Tibial nerve (tissue), 4 donors: ENCODE results near the gene PCDH9. TPM values are rescaled to one million over a fixed set of nuclear protein-coding genes. Genes with fewer than 3 reads are reported as not detected.

Experiments
- DNase-seq, 2 donors: peaks; one replicate each; pipeline ENCODE4 v3.0.0-alpha.2; 2019; ENCODE audit warnings: low spot score in 2 of 2
- H3K27ac ChIP-seq, 4 donors: fragments of 200-600 bp; sonication (generic) in 3 of 4; one replicate each; pipeline ENCODE4 v1.5.1; 2017 to 2019; ENCODE audit warnings: mild to moderate bottlenecking in 1 of 4
- H3K27me3 ChIP-seq, 2 donors: fragments of 200-600 bp; sonication (generic) in 1 of 2; one replicate each; pipeline versions ENCODE4 v1.5.1 to v1.6.0; 2017 to 2019
- H3K36me3 ChIP-seq, 3 donors: fragments of 200-600 bp; sonication (generic); one replicate each; pipeline ENCODE4 v1.5.1; 2018 to 2019
- H3K4me1 ChIP-seq, 4 donors: fragments of 200-600 bp; sonication (generic) in 3 of 4; one replicate each; pipeline ENCODE4 v1.5.1; 2017 to 2019
- H3K4me3 ChIP-seq, 4 donors: fragments of 200-600 bp; sonication (generic) in 3 of 4; one replicate each; pipeline ENCODE4 v1.5.1; 2017 to 2019; ENCODE audit warnings: mild to moderate bottlenecking in 1 of 4, moderate library complexity in 1 of 4
- H3K9me3 ChIP-seq, 4 donors: fragments of 200-600 bp; sonication (generic) in 3 of 4; one replicate each; pipeline ENCODE4 v1.5.1; 2017 to 2019
- EP300 ChIP-seq, 2 donors: sonication (generic); formaldehyde crosslinking; IDR thresholded peaks; one replicate each; pipeline ENCODE4 v1.6.1; 2017; ENCODE audit warnings: antibody characterized with exemption in 2 of 2, mild to moderate bottlenecking in 1 of 2
- POLR2A ChIP-seq, 2 donors: fragments of 450-650 bp; IDR thresholded peaks; one replicate each; pipeline ENCODE4 v1.6.1; 2017; ENCODE audit warnings: antibody characterized with exemption in 2 of 2, mild to moderate bottlenecking in 2 of 2, moderate library complexity in 2 of 2
- WGBS, 2 donors: methylation state at CpG; one replicate each; pipeline ENCODE4 v1.1.5; 2018; 5-methylcytosine and 5-hydroxymethylcytosine counted together
- total RNA-seq, 4 donors: library from RNA; depleted of rRNA; stranded (reverse); fragments of >200 nt; gene quantifications; one replicate each; pipeline ENCODE4 v1.1.0, GENCODE V29; 2016
- TF ChIP-seq, protein P1 (sequence below), 5 experiments: fragments of 200-600 bp in 3 of 5; fragments of 450-650 bp in 2 of 5; sonication (generic) in 3 of 5; IDR thresholded peaks; one replicate each; pipeline ENCODE4 v1.5.1; 2016 to 2019; ENCODE audit warnings: antibody characterized with exemption in 5 of 5, mild to moderate bottlenecking in 3 of 5, moderate library complexity in 2 of 5

Gene PCDH9
- total RNA-seq, 4 donors from 2014 or later: 11.8 to 28.6 (median 14.4) TPM

DNA sequence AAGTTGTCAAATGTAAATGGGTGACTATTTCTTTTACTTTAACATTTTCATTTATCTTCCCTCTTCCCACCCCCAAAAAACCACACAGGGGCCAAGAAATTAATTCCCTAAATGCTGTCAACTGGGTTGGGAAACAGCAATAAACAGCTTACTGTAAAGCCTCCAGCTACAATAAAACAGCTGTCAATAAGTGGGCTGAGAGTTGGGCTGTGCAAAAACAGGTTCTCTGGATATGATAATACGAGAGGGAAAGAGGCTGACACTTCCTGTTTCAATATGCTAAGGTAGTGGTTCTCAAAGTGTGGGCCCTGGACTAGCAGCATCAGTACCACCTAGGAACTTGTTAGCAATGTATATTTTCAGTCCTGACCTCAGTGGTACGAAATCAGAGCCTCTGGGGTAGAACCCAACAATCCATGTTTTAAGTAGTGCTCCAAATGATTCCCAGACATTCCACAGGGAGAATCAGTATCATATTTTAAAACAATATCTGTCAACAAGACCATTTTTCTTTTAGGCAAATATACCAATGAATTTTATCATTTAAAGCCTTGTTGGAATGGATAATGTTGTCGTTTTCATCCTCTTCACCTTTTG, 8.4 kb downstream of the PCDH9 start:
- Histone ChIP-seq H3K4me3 (no peak overlapping the region), H3K36me3 (no peaks in the 10 kb centered on the region), H3K27ac (peak overlapping the region in 1 of 4 donors; percentile 13), H3K4me1 (peaks cover 0 to 17% (median 0%) of the 10 kb centered on the region in 4 donors), H3K27me3 (no peaks in the 10 kb centered on the region), H3K9me3 (no peaks in the 10 kb centered on the region)
- 48 to 49% methylated on average over 3 of the region's 3 CpGs for WGBS, 2 donors
- TF ChIP-seq, protein P1, sequence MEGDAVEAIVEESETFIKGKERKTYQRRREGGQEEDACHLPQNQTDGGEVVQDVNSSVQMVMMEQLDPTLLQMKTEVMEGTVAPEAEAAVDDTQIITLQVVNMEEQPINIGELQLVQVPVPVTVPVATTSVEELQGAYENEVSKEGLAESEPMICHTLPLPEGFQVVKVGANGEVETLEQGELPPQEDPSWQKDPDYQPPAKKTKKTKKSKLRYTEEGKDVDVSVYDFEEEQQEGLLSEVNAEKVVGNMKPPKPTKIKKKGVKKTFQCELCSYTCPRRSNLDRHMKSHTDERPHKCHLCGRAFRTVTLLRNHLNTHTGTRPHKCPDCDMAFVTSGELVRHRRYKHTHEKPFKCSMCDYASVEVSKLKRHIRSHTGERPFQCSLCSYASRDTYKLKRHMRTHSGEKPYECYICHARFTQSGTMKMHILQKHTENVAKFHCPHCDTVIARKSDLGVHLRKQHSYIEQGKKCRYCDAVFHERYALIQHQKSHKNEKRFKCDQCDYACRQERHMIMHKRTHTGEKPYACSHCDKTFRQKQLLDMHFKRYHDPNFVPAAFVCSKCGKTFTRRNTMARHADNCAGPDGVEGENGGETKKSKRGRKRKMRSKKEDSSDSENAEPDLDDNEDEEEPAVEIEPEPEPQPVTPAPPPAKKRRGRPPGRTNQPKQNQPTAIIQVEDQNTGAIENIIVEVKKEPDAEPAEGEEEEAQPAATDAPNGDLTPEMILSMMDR (IDR thresholded peaks at IDR 0.05): no peak
- no peak for DNase-seq

DNA sequence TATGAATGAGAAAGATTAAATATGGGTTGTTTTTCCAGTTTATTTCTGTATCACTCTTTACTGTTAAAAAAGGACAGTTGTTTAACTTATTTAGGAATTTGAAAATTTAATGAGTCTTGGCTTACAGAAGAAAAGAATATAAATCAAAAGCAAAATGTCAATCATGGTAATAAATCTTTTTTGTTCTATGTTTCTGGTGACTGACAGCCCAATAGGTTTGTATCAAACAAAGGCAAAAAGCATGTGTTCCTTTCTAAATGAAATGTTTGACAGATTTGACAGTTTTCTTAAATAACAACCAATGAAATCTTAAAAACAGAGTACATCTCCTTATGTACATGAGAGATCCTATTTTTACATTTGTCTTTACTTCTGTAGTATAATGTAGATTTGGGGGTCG, 11.0 kb downstream of the PCDH9 start:
- WGBS, 2 donors: 95 to 97% methylated on average over 1 of the region's 1 CpG
- Histone ChIP-seq H3K27me3 (no peaks in the 10 kb centered on the region), H3K27ac (no peak overlapping the region), H3K4me3 (no peak overlapping the region), H3K4me1 (peaks cover 0 to 3% (median 0%) of the 10 kb centered on the region in 4 donors), H3K36me3 (no peaks in the 10 kb centered on the region), H3K9me3 (no peaks in the 10 kb centered on the region)
- TF ChIP-seq POLR2A (IDR thresholded peaks at IDR 0.05) (no peak), EP300 (IDR thresholded peaks at IDR 0.05) (no peak)
- TF ChIP-seq, protein P1 (IDR thresholded peaks at IDR 0.05): no peak
- no peak for DNase-seq

DNA sequence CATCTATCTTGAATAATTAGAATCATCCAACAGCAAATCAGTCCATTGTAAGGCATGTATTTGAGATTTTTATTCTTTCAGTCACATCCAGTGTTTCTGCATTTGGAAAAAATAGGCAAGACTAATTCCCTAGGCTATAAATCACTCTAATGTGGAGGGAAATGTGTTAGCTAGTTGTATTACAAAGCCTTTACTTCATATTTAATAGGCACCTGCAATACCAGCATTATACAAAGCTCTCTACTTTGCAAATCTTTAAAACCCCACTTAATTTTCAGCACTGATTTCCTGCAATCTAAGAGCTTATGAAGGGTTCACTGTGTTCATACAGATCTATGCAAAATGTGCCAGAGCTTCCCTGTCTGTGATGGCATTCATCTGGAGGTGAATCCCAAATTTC, 12.3 kb downstream of the PCDH9 start:
- Histone ChIP-seq H3K4me3 (no peak overlapping the region), H3K9me3 (no peaks in the 10 kb centered on the region), H3K27me3 (no peaks in the 10 kb centered on the region), H3K36me3 (no peaks in the 10 kb centered on the region), H3K27ac (no peak overlapping the region), H3K4me1 (peaks cover 0 to 3% (median 0%) of the 10 kb centered on the region in 4 donors)
- DNase-seq: no peak
- TF ChIP-seq EP300 (IDR thresholded peaks at IDR 0.05): no peak
- TF ChIP-seq POLR2A (IDR thresholded peaks at IDR 0.05): no peak
- TF ChIP-seq, protein P1 (IDR thresholded peaks at IDR 0.05): no peak

DNA sequence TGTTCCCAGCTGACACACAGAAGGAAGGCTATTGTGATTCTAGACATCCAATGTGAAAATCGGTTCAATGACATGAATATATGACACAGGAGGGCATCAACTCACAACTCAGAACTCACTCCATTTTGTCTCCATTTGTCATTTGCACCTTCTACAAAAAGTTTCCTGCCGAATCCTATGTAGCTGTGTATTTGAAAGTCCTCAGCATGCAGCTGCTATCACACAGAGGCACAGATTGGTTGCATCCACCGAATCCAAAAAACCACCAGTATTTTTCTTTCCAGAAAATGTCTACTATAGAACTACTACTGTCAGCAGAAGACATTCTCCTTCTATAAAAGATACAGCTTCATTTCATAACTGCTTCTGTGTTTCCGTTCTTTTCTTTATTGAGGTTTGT, 13.3 kb downstream of the PCDH9 start:
- Histone ChIP-seq H3K9me3 (no peaks in the 10 kb centered on the region), H3K36me3 (no peaks in the 10 kb centered on the region), H3K27ac (no peak overlapping the region), H3K4me1 (peaks cover 0 to 3% (median 0%) of the 10 kb centered on the region in 4 donors), H3K4me3 (no peak overlapping the region), H3K27me3 (no peaks in the 10 kb centered on the region)
- no peak for DNase-seq
- WGBS, 2 donors: 68 to 70% methylated on average over 4 of the region's 4 CpGs
- TF ChIP-seq, protein P1 (IDR thresholded peaks at IDR 0.05): no peak
- TF ChIP-seq POLR2A (IDR thresholded peaks at IDR 0.05) (no peak), EP300 (IDR thresholded peaks at IDR 0.05) (no peak)

DNA sequence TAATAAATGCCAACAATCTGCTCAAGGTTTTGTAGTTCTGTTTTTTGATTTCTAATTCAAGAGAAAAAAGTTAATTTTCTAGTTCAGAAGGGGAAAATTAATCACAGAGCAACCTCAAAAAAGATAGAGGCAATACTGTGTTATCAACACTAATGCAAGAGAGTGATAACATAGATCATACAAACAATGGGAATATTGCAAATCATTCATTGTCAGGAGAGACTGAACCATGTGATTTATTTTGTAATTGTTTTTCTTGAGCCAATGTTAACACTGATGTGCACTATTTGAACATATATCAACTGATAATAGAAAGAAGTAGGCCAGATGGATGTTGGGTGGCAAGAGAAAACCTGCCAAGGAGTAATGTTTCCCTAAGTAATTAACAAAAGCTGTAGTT, 19.9 kb downstream of the PCDH9 start:
- TF ChIP-seq, protein P1 (IDR thresholded peaks at IDR 0.05): no peak
- no peak for TF ChIP-seq POLR2A (IDR thresholded peaks at IDR 0.05)
- no peak for TF ChIP-seq EP300 (IDR thresholded peaks at IDR 0.05)
- no peak for DNase-seq
- H3K36me3 ChIP-seq: no peaks in the 10 kb centered on the region

More for the DNA sequence above, 19.9 kb downstream of the PCDH9 start:
- no peak overlapping the region for H3K4me3 ChIP-seq
- no peak overlapping the region for H3K27ac ChIP-seq
- H3K27me3 ChIP-seq: no peaks in the 10 kb centered on the region
- H3K4me1 ChIP-seq: no peaks in the 10 kb centered on the region
- H3K9me3 ChIP-seq: no peaks in the 10 kb centered on the region
